ENCODE data around the gene CCDC180. TPM values are rescaled to one million over a fixed set of nuclear protein-coding genes. Genes with fewer than 3 reads are reported as not detected.

The CCDC180 gene
- total and polyA plus RNA-seq, 4 donors = 0.09 to 3.1 (median 0.84) TPM

GRCh38 chr9:97316904-97317303 is 9.4 kb downstream of the CCDC180 start:
- H3K4me1 ChIP-seq (ENCODE audit: control insufficient read depth in 4 of 4, insufficient read depth in 4 of 4, low read length in 3 of 4) = no peaks in the 10 kb centered on the region
- peaks cover 0 to 31% (median 4%) of the 10 kb centered on the region in 4 donors for H3K36me3 ChIP-seq (ENCODE audit: control insufficient read depth in 4 of 4, insufficient read depth in 3 of 4, low read depth in 1 of 4, low read length in 3 of 4)
- H3K27me3 ChIP-seq (ENCODE audit: control insufficient read depth in 4 of 4, insufficient read depth in 4 of 4, low read length in 3 of 4) = no peaks in the 10 kb centered on the region
- H3K9me3 ChIP-seq (ENCODE audit: control insufficient read depth in 4 of 4, low read length in 3 of 4) = no peaks in the 10 kb centered on the region
- TF ChIP-seq HNF4A (conservative IDR thresholded peaks at IDR 0.05) (peak; percentile 40 to 77), NR2F2 (IDR thresholded peaks at IDR 0.05) (no peak)
- 73% methylated on average over 7 of the region's 7 CpGs for WGBS
- no peak for DNase-seq (ENCODE audit: low spot score)
- no peak overlapping the region for H3K9ac ChIP-seq (ENCODE audit: low read depth in 1 of 2, low read length in 2 of 2)
- H3K4me3 ChIP-seq (ENCODE audit: low read depth in 1 of 3, low read length in 3 of 3) = no peak overlapping the region
- H3K27ac ChIP-seq (ENCODE audit: low read depth in 1 of 2, low read length in 2 of 2) = no peak overlapping the region

DNA sequence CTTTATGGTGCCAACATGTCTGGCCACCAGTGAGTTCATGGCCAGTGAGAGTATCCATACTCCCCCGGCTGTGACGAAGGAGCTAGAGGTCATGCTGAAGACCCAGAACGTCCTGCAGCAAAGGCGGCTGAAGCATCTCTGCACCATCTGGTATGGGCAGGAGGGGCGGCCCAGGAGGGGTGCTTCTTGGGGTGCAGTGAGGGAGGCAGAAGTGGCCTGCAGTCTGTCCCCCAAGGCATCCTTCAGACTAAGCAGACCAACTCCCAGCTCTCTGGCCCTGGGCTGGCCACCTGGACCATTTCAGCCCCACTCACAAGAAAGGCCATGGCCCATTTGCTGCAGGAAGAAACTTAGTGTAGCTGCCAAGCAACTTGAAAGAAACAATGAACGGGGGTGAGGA is 11.0 kb downstream of the CCDC180 start:
- Histone ChIP-seq H3K27me3 (ENCODE audit: control insufficient read depth in 4 of 4, insufficient read depth in 4 of 4, low read length in 3 of 4) (no peaks in the 10 kb centered on the region), H3K9me3 (ENCODE audit: control insufficient read depth in 4 of 4, low read length in 3 of 4) (no peaks in the 10 kb centered on the region), H3K27ac (ENCODE audit: low read depth in 1 of 2, low read length in 2 of 2) (no peak overlapping the region), H3K9ac (ENCODE audit: low read depth in 1 of 2, low read length in 2 of 2) (no peak overlapping the region), H3K4me3 (ENCODE audit: low read depth in 1 of 3, low read length in 3 of 3) (no peak overlapping the region), H3K4me1 (ENCODE audit: control insufficient read depth in 4 of 4, insufficient read depth in 4 of 4, low read length in 3 of 4) (no peaks in the 10 kb centered on the region), H3K36me3 (ENCODE audit: control insufficient read depth in 4 of 4, insufficient read depth in 3 of 4, low read depth in 1 of 4, low read length in 3 of 4) (peaks cover 0 to 31% (median 4%) of the 10 kb centered on the region in 4 donors)
- DNase-seq (ENCODE audit: low spot score) = no peak
- TF ChIP-seq ATF3 (IDR thresholded peaks at IDR 0.05) = no peak
- TF ChIP-seq HNF4G (IDR thresholded peaks at IDR 0.05) = no peak
- TF ChIP-seq YY1 (IDR thresholded peaks at IDR 0.05) = no peak
- no peak for TF ChIP-seq CTCF (IDR thresholded peaks at IDR 0.05; ENCODE audit: low read depth, low read length, missing input control)
- TF ChIP-seq, protein P1, sequence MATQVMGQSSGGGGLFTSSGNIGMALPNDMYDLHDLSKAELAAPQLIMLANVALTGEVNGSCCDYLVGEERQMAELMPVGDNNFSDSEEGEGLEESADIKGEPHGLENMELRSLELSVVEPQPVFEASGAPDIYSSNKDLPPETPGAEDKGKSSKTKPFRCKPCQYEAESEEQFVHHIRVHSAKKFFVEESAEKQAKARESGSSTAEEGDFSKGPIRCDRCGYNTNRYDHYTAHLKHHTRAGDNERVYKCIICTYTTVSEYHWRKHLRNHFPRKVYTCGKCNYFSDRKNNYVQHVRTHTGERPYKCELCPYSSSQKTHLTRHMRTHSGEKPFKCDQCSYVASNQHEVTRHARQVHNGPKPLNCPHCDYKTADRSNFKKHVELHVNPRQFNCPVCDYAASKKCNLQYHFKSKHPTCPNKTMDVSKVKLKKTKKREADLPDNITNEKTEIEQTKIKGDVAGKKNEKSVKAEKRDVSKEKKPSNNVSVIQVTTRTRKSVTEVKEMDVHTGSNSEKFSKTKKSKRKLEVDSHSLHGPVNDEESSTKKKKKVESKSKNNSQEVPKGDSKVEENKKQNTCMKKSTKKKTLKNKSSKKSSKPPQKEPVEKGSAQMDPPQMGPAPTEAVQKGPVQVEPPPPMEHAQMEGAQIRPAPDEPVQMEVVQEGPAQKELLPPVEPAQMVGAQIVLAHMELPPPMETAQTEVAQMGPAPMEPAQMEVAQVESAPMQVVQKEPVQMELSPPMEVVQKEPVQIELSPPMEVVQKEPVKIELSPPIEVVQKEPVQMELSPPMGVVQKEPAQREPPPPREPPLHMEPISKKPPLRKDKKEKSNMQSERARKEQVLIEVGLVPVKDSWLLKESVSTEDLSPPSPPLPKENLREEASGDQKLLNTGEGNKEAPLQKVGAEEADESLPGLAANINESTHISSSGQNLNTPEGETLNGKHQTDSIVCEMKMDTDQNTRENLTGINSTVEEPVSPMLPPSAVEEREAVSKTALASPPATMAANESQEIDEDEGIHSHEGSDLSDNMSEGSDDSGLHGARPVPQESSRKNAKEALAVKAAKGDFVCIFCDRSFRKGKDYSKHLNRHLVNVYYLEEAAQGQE (IDR thresholded peaks at IDR 0.05) = no peak
- TF ChIP-seq TAF1 (conservative IDR thresholded peaks at IDR 0.05) = no peak
- TF ChIP-seq RAD21 (IDR thresholded peaks at IDR 0.05) = no peak
- TF ChIP-seq FOXA1 (IDR thresholded peaks at IDR 0.05) = no peak
- no peak for TF ChIP-seq GABPA (IDR thresholded peaks at IDR 0.05 in 1 of 2, conservative IDR thresholded peaks at IDR 0.05 in 1 of 2)
- no peak for TF ChIP-seq HNF4A (conservative IDR thresholded peaks at IDR 0.05)
- no peak for TF ChIP-seq NR2F2 (IDR thresholded peaks at IDR 0.05)
- TF ChIP-seq MAX (IDR thresholded peaks at IDR 0.05) = no peak
- no peak for TF ChIP-seq JUND (IDR thresholded peaks at IDR 0.05)
- no peak for TF ChIP-seq EGR1 (IDR thresholded peaks at IDR 0.05; ENCODE audit: low read depth in 2 of 2)
- TF ChIP-seq FOXA2 (IDR thresholded peaks at IDR 0.05) = no peak
- no peak for TF ChIP-seq RXRA (IDR thresholded peaks at IDR 0.05)
- TF ChIP-seq SP1 (IDR thresholded peaks at IDR 0.05) = no peak
- TF ChIP-seq ZBTB33 (IDR thresholded peaks at IDR 0.05) = no peak
- WGBS = 95% methylated on average over 6 of the region's 6 CpGs

Measured in liver (tissue), 9 donors.